Stimulated activated naive CD4-positive, alpha-beta T cell treated with Interleukin-2 at 50 U/mL for 16 hours (primary cell): ENCODE data around the gene ADAM22.
"Not testable (repeated sequence)": the region's sequence is repeated elsewhere in the genome, so short reads cannot be mapped to it uniquely, and the experiment has no call there.

ENCODE experiments used
- DNase-seq: peaks from one replicate; lab custom pipeline; 2025; lab: John Stamatoyannopoulos, UW

Gene ADAM22

GRCh38 chr7:88111140-88111743, 177.2 kb downstream of the ADAM22 start:
- DNase-seq: no peak

- no peak for DNase-seq
These were observed 178.0 kb downstream of the ADAM22 start for GRCh38 chr7:88111954-88112471.

DNA sequence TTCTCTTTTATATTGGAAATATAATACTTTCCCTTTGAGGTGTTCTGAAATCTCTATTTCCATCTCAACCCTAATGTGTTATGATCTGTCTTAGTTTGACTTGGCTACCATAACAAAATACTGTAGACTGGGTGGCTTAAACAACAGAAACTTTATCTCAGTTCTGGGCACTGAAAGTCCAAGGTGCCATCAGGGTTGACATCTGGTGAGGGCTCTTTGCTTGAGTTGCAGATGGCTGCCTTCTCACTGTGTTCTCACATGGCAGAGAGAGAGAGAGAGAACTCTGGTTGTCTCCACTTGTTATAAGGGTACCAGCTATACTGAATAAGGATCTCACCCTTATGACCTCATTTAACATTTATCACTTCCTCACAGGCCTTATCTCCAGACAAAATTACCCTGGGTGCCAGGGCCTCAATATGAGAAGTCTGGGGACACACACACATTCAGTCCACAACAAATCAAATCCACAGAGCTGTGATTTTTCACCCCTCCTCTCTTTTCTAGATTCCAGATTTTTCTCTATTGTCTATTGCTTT, 181.3 kb downstream of the ADAM22 start:
- no peak for DNase-seq

DNA sequence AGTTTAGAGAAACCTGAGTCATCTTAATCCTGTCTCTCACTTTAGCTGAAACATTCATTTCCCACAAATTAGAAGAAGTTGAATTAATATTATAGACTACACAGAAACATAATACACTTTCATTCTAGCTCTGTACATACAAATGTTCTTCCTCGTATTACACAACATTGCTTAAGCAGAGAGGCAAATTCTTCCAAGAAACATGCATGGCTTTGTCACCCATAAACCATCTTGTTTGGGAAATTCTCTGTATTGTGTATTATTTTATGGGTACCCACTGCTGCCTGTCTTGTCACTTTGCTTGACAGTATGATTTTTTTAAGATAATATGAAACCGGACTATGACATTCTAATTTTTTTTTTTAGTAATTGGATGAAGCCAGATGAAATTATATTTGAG, 181.8 kb downstream of the ADAM22 start:
- no peak for DNase-seq

DNA sequence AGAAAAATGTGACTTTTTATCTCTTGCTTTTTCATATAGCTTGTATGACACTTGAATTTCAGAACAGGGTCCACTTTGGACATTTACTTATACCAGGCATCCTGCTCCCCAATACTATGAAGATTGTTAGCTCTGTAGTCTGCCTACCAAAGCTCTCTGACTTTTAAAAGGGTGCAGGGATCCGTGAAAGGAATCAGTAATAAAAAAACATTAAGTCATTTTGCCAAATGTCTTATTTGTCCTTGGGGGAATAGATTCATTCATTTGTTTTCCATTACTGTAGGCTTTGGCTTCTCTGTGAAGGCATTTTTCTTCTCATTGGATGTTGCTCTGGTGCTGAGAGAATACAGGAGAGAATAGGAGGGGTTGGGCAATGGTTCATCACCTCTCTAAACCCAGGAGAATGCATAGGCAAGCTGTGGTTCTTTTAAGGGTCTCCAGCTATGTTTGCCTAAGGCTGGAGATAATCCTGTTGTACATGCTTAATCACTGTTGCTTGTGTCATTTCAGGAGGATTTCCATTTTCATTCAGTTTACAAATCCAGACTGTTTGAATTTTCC, 182.3 kb downstream of the ADAM22 start:
- DNase-seq: no peak

DNA sequence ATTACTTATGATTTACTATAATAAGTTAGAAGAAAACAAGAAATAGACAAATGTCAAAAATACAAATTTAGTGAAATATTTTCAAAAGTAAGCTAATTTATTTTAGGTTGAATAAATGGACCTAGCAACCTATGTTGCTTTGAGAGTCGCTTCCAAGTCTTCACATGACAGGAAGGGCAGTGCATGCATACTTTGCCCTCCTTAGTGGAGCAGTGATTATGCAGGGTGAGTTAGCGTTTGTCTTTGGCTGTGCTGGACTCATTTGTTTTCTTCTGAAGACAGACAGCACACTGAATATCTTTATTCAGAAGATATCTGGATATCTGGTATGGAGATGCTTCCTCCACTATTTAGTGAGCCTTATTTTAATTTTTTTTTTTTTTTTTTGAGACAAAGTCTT, 183.3 kb downstream of the ADAM22 start:
- no peak for DNase-seq

DNA sequence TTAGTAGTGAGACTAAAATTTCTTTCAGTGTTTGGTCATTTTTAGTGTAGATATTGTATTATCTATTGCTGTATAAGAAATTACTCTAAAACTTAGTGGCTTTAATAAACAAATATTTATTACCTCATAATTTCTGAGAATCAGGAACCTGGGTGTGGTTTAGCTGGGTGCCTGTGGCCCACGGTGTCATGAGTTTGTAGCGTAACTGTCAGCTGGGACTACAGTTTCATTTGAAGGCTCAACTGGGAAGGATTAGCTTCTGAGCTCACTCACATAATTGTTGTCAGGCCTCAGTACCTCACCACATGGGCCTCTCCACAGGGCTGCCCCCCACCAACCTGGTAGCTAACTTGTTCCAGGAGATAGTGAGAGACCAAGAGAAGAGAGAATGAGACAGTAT, 187.3 kb downstream of the ADAM22 start:
- no peak for DNase-seq

DNA sequence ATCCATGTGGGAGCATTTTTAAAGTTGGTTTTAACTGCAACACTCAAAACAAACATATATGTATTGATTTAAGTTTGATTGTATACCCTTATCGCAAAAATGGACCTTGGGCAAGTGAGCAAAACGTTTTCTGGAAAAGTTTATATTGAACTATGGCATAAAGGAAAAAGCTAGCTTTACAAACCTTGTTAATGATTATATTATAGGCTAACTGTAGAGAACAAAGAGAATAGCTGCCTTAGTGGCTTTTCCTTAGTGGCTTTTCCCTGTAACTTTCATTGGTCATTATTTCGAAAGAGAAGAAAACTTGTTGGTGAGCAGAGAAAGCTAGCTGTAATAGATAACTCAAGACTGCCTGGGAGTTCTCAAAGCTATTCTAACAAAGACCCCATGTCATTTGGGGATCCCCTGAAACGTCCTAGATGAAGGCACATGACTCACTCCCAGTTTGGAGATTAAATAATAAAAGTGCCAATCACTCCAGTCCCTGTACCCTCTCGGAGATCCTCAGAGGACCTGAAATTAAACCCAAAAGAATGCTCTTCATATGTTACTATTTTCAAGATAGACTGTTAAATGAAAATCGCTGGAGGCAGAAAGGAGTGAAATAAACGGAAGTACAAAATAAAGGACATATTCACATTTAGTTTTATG, 193.7 kb downstream of the ADAM22 start:
- DNase-seq: no peak

GRCh38 chr7:88132725-88133124, 198.7 kb downstream of the ADAM22 start:
- no peak for DNase-seq

DNA sequence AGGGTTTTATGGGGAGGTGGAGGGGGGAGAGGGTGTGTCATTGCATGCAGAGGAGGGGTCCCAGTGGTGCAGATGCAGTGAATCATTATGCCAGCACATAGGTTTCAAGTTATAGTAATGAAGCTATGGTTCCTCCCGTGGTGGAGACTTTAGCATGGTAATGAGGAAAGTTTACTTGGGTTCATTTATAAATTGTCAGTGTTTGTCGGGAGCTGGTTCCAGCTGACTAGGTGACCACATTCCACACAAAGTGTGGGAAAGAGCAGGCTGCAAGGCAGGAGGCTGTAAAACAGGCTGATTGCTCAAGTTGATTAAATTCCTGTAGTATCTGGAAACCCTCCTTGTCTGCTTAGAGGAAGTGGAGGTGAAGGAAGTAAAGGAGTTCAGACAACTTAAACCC, 206.9 kb downstream of the ADAM22 start:
- no peak for DNase-seq

DNA sequence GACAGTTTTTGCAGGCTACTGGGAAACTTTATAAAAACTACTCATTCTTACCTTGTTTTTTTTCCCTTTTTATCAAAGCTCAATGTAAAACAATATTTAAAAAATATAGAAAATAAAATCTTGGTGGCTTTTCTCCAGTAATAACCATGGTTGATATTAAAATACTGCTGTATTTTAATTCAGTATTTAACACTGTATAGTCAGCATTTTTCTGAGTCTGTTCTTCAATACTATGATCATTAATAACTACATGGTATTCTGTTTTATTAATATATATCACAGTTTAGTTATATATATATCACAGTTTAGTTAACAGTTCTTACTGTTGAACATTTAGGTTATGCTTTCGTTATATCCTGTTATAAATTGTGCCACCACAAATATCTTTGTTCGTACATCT, 207.4 kb downstream of the ADAM22 start:
- no peak for DNase-seq

DNA sequence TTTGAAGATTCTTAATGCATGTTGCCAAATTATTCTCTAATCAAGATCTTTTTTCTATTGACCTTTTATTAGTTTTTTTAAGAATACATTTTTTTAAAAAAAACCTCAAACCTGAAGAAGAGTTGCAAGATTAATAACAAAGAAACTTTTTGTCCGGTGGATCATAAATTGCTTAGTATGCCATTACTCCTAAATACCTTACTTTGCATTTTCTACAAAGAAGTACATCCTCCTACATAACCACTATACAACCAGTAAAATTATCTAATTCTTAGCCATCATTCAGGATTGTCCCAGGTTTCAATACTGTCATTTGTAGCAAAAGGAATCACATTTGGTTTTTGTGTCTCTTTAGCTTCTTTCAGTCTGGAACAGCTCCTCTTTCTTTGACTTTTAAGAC, 207.9 kb downstream of the ADAM22 start:
- DNase-seq: no peak

- DNase-seq: no peak
These were observed 212.6 kb downstream of the ADAM22 start for GRCh38 chr7:88146616-88147015.

- DNase-seq: no peak
These were observed 213.3 kb downstream of the ADAM22 start for GRCh38 chr7:88147341-88147740.

DNA sequence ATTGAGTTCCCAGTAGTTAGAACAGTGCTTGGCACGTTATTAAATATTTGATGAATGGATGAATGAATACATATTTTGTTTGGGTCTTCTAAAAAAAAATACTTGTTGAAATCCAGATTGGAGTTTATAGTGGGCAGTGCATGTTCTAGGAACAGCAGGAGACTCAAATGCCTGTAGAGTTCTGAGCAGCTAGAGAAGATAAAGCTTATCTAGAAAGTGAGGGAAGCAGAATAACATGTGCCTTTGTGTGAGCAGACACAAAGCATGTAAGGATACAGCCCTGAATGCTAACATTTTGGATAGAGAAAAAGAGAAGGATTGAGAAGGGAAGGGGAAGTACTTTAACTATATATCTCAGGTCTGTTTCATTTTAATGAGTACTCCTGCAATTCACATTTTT, 213.9 kb downstream of the ADAM22 start:
- DNase-seq: no peak

GRCh38 chr7:88150033-88150432, 216.0 kb downstream of the ADAM22 start:
- DNase-seq: no peak

- DNase-seq: no peak
These were observed 217.2 kb downstream of the ADAM22 start for GRCh38 chr7:88151119-88151790.

- no peak for DNase-seq
These were observed 219.3 kb downstream of the ADAM22 start for GRCh38 chr7:88153378-88153777.

GRCh38 chr7:88155756-88156155, 221.7 kb downstream of the ADAM22 start:
- no peak for DNase-seq

GRCh38 chr7:88156356-88156755, 222.3 kb downstream of the ADAM22 start:
- no peak for DNase-seq

- not testable (repeated sequence) for DNase-seq
These were observed 225.7 kb downstream of the ADAM22 start for GRCh38 chr7:88159741-88160140.

DNA sequence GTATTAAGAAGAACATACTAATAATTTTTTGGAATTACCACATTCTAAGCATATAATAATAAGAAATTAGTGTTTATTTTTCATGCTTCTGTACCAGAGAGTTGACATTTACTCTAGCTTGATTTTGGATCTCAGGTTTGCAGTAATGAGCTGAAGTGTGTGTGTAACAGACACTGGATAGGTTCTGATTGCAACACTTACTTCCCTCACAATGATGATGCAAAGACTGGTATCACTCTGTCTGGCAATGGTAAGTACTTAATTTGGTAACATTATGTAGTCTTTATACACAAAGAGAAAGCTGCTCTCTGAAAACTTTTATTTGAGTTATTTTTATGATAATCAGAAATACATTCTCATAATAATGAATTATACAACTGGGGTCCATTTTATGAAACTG, 231.6 kb downstream of the ADAM22 start:
- DNase-seq: no peak

- DNase-seq: no peak
These were observed 233.2 kb downstream of the ADAM22 start for GRCh38 chr7:88167223-88167622.
